ENCODE measurements around the gene SDHAF4.
"Not testable (repeated sequence)": the region's sequence is repeated elsewhere in the genome, so short reads cannot be mapped to it uniquely, and the experiment has no call there.

Gene SDHAF4

DNA sequence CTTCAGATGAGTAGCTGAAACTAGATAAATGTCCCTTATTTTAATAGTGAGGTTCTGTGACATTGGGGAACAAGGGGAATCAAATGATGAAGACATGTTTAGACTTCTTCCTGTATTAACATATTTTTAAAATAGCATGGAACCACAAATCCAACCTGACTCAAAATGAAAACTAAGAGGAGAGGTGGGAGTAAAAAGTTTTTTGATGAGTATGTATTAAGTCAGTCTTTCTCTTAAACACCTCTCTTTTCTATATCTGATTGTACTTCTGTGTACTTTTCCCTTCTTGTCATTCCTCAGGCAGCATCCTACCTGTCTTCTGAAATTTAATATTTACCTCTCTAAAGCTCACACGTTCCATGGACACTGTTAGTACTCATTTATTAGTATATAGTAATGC, 8.7 kb upstream of the SDHAF4 start:
- peak overlapping the region; percentile 64 for H3K27ac Mint-ChIP-seq
- H3K4me1 Mint-ChIP-seq (ENCODE audit: low read depth): peaks cover 19% of the 10 kb centered on the region
- H3K36me3 Mint-ChIP-seq (ENCODE audit: low read depth): peaks cover 4% of the 10 kb centered on the region
- no peaks in the 10 kb centered on the region for H3K9me3 Mint-ChIP-seq
- H3K27me3 Mint-ChIP-seq: no peaks in the 10 kb centered on the region
- no peak overlapping the region for H3K4me3 Mint-ChIP-seq

DNA sequence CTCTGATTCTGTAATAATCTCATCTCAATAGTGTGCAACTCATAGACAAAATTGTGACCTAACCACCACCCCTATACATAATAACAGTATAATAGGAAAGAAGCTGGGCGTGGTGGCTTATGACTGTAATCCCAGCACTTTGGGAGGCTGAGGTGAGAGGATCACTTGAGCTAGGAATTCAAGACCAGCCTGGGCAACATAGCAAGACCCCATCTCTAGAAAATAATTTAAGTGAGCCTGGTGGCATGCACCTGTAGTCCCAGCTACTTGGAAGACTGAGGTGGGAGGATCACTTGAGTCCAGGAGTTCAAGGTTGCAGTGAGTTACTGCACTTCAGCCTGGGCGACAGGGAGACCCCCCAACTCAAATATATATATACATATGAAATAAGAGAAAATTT, 4.3 kb upstream of the SDHAF4 start:
- H3K36me3 Mint-ChIP-seq (ENCODE audit: low read depth); H3K9me3 Mint-ChIP-seq; H3K27ac Mint-ChIP-seq; H3K27me3 Mint-ChIP-seq; H3K4me3 Mint-ChIP-seq: not testable (repeated sequence)
- H3K4me1 Mint-ChIP-seq (ENCODE audit: low read depth): peaks cover 22% of the 10 kb centered on the region

DNA sequence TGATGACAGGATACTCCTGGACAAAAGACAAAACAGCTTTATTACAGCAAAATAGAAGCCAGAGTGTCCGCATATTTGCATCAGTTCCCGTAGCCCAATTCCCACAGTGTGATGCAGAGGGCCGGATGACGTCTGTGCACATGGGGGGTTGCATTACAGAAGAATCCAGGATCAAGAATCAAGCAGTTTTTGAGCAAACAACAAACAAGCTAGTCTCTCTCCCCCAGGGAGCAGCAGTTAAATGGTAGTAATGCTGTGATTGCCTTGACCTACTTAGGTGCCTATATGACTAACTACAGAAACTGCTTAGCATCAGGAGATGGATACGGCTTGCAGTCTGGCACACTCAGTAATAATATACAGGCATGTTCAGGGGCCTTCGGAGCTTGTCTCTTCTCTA, 3.2 kb upstream of the SDHAF4 start:
- H3K4me3 Mint-ChIP-seq: no peak overlapping the region
- no peak overlapping the region for H3K27ac Mint-ChIP-seq

DNA sequence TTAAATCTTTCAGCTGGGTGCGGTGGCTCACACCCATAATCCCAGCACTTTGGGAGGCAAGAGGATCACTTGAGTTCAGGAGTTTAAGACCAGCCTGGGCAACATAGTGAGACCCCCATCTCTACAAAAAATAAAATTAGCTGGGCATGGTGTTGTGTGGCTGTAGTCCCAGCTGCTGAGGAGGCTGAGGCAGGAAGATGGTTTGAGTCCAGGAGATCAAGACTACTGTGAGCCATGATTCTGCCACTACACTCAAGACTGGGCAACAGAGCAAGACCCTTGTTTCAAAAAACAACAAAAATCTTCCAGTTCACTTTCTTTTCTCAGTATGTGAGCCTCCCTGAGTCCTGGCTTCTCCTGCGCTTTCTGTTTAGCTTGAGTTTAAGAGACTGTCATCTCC, 7.9 kb downstream of the SDHAF4 start:
- Mint-ChIP-seq H3K9me3 (no peaks in the 10 kb centered on the region), H3K27me3 (no peaks in the 10 kb centered on the region), H3K36me3 (ENCODE audit: low read depth) (peaks cover 21% of the 10 kb centered on the region), H3K4me1 (ENCODE audit: low read depth) (no peaks in the 10 kb centered on the region), H3K27ac (no peak overlapping the region), H3K4me3 (no peak overlapping the region)

More for the DNA sequence above, 3.2 kb upstream of the SDHAF4 start:
- Mint-ChIP-seq H3K4me1 (ENCODE audit: low read depth) (peaks cover 20% of the 10 kb centered on the region), H3K36me3 (ENCODE audit: low read depth) (no peaks in the 10 kb centered on the region), H3K9me3 (no peaks in the 10 kb centered on the region), H3K27me3 (no peaks in the 10 kb centered on the region)

DNA sequence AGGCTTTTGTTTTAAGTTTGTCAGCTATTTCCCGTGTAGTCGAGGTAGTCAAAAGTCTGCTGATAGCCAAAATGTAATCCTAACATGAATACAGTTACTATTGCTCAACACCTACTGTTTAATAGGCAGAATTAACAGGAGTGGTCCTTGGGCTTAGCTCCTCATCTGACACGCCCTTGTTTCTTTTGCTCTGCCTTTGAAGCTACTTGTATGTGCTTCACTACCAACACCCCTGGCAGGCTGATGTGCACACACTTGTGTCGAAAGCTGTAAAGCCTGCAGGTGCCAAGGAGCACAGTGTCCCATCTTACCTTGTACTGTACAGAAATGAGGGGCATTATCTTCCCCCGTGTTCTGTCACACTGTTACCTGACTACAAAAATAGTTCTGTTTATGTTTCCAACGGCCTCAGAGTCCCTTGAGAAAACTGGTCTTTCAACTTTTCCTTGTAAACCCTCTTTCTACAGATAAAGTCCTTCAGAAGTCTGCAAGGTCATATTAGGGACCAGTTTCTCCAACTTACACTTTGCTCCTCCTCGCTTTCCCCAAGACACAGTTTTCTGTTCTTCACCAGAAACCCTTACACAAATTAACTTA, 9.3 kb downstream of the SDHAF4 start:
- H3K9me3 Mint-ChIP-seq: no peaks in the 10 kb centered on the region
- no peaks in the 10 kb centered on the region for H3K4me1 Mint-ChIP-seq (ENCODE audit: low read depth)
- H3K36me3 Mint-ChIP-seq (ENCODE audit: low read depth): peaks cover 22% of the 10 kb centered on the region
- H3K27me3 Mint-ChIP-seq: no peaks in the 10 kb centered on the region
- no peak overlapping the region for H3K27ac Mint-ChIP-seq
- no peak overlapping the region for H3K4me3 Mint-ChIP-seq

DNA sequence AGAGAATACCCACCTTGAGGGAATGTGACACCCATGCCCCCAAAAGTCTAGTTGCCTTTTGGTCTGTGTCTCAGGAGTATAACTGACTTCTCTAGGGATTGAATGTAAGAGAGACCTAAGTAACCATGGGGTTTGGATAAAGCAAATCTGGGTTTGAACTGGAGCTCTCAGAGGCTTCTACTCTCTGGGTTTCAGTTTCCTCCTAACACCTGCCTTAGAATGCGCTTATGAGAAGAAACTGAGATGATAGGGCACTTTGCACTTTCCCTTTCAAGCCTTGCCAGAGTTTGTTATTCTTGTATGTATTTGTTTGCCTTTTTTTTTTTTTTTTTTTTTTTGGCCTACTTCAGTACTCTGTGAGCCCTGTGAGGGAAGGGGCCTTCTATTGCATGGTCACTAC, 19.4 kb downstream of the SDHAF4 start:
- H3K36me3 Mint-ChIP-seq (ENCODE audit: low read depth): peaks cover 43% of the 10 kb centered on the region

DNA sequence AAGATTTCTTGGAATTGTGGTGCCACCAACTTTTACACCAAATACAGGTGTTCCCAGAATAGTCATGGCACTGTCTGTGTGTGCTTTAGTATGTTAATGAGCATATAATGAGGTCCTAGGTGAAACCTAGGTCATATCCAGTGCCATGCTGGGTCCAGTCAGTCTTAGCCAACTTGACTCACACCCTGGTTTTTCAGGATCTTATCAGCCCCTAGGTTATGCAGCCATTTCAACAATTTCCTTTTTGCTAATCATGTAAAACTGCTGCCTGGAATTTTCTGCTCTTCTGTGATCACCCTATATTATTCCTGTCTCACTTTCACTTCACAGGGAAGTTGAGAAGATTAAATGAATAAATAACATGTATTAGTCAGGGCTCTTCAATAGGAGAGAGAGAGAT, 23.7 kb downstream of the SDHAF4 start:
- Mint-ChIP-seq H3K9me3 (no peaks in the 10 kb centered on the region), H3K27me3 (no peaks in the 10 kb centered on the region), H3K27ac (no peak overlapping the region), H3K36me3 (ENCODE audit: low read depth) (peaks cover 9% of the 10 kb centered on the region), H3K4me1 (ENCODE audit: low read depth) (no peaks in the 10 kb centered on the region), H3K4me3 (no peak overlapping the region)

More for the DNA sequence above, 19.4 kb downstream of the SDHAF4 start:
- no peaks in the 10 kb centered on the region for H3K27me3 Mint-ChIP-seq
- no peak overlapping the region for H3K4me3 Mint-ChIP-seq
- H3K27ac Mint-ChIP-seq: no peak overlapping the region
- no peaks in the 10 kb centered on the region for H3K9me3 Mint-ChIP-seq
- H3K4me1 Mint-ChIP-seq (ENCODE audit: low read depth): no peaks in the 10 kb centered on the region

DNA sequence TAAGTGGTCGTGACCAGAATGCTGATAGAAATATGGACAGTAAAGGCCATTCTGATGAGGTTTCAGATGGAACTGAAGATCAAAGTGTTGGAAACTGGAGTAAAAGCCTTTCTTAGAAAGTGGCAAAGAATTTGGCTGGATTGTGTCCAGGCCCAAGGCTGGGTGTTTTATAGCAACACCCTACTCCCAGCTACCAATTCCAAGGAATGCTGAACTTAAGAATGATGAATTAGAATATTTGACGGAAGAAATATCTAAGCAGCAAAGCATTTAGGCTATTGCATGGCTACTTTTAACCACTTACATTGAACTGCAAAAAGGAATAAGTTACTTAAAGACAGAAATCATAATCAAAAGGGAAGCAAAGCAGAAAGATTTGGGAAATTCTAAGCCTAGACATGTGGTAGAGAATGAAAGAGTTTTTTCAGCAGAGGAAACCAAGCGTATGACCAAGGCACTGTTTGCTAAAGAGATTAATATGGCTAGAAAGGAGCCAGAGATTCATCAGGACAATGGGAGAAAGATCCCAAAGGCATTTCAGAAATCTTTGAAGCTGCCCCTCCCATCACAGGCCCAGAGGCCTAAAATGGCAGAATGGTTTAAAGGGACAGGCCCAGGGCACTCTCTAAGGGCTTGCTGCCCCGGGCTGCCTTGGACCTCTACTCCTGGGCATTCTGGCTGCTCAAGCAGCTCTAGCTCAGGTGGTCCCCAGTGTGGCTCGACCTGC, 25.8 kb downstream of the SDHAF4 start:
- H3K9me3 Mint-ChIP-seq: no peaks in the 10 kb centered on the region
- no peak overlapping the region for H3K27ac Mint-ChIP-seq
- H3K36me3 Mint-ChIP-seq (ENCODE audit: low read depth): peaks cover 6% of the 10 kb centered on the region
- no peaks in the 10 kb centered on the region for H3K4me1 Mint-ChIP-seq (ENCODE audit: low read depth)
- no peak overlapping the region for H3K4me3 Mint-ChIP-seq
- no peaks in the 10 kb centered on the region for H3K27me3 Mint-ChIP-seq

DNA sequence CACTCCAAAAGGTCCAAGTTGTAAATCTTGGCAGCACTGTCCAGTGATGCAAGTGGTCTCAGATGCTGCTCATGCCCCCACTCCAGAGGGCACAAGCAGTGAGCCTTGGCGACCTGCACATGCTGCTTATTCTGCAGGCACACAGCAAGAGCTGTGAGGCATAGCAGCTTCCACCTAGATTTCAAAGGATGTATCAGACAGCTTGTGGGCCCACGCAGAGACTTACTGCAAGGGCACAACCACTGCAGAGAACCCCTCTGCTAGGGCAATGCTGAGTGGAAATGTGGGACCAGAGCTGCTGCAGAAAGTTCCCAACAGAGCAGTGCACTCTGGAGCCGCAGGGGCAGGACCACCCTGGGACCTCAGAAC, 26.4 kb downstream of the SDHAF4 start:
- Mint-ChIP-seq H3K9me3 (no peaks in the 10 kb centered on the region), H3K27ac (no peak overlapping the region), H3K27me3 (no peaks in the 10 kb centered on the region), H3K4me3 (no peak overlapping the region), H3K36me3 (ENCODE audit: low read depth) (peaks cover 6% of the 10 kb centered on the region), H3K4me1 (ENCODE audit: low read depth) (no peaks in the 10 kb centered on the region)

DNA sequence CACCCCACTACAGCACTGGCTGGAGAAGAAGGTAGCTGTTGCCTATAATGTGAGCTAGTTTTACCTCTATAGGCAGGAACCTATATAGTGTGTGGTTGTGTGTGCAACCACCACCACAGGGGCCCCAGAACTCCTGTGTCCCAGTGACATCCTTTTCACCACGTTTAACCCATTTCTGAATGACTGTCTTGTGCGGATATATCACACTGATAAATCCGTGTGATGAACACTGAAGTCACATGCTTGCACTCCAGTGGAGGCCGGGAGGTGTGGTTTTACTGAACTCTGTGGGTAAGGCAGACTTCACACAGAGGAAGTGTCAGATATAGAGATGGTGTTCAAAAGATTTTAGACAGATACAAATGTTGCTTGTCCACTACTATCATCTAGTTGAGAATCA, 32.5 kb downstream of the SDHAF4 start:
- Mint-ChIP-seq H3K36me3 (ENCODE audit: low read depth) (no peaks in the 10 kb centered on the region), H3K9me3 (no peaks in the 10 kb centered on the region), H3K4me3 (no peak overlapping the region), H3K4me1 (ENCODE audit: low read depth) (peaks cover 9% of the 10 kb centered on the region), H3K27me3 (no peaks in the 10 kb centered on the region), H3K27ac (no peak overlapping the region)

DNA sequence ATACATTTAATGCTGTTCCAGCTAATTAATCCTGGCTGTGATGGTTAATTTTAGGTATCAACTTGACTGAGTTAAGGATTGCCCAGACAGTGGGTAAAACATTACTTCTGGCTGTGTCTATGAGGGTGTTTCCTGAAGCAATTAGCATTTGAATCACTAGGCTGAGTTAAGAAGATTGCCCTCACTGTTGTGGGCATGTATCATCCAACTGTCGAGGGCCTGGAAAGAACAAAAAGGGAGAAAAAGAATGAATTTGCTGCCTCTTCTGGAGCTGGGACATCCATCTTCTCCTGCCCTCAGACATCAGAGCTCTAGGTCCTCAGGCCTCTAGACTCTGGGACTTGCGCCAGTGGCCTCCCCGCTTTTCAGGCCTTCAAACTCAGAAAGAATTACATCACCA, 34.3 kb downstream of the SDHAF4 start:
- Mint-ChIP-seq H3K4me1 (ENCODE audit: low read depth) (peaks cover 9% of the 10 kb centered on the region), H3K9me3 (peaks cover 6% of the 10 kb centered on the region), H3K27ac (no peak overlapping the region), H3K4me3 (no peak overlapping the region), H3K36me3 (ENCODE audit: low read depth) (no peaks in the 10 kb centered on the region), H3K27me3 (no peaks in the 10 kb centered on the region)

DNA sequence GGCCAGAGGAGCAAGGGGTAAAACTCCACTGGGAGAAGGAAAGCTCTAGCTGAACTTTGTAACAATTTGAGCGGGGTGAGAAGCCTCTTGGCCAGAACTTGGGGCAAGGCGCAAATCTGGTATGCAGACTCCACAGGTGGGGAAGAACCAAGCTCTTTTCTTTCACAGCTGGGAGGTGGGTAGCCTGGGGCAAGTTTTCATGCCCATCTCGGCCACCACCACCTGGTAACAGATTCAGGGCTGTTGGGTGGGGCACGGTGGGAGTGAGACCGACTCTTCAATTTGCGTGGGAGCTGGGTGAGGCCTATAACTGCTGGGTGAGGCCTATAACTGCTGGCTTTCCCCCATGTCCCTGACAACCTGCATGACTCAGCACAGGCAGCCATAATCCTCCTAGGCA, 37.5 kb downstream of the SDHAF4 start:
- Mint-ChIP-seq H3K27ac (no peak overlapping the region), H3K4me3 (no peak overlapping the region), H3K27me3 (no peaks in the 10 kb centered on the region), H3K36me3 (ENCODE audit: low read depth) (no peaks in the 10 kb centered on the region), H3K9me3 (peaks cover 6% of the 10 kb centered on the region), H3K4me1 (ENCODE audit: low read depth) (peaks cover 14% of the 10 kb centered on the region)

DNA sequence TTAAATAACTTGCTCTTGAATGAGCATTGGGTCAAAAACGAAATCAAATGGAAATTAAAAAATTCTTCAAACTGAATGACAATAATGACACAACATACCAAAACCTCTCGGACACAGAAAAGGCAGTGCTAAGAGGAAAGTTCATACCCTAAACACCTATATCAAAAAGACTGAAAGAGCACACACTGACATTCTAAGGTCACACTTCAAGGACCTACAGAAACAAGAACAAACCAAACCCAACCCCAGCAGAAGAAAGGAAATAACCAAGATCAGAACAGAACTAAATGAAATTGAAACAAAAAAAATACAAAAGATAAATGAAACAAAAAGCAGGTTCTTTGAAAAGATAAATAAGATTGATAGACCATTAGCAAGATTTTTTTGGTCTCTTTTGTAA, 40.6 kb downstream of the SDHAF4 start:
- not testable (repeated sequence) for H3K4me1 Mint-ChIP-seq (ENCODE audit: low read depth); H3K4me3 Mint-ChIP-seq

DNA sequence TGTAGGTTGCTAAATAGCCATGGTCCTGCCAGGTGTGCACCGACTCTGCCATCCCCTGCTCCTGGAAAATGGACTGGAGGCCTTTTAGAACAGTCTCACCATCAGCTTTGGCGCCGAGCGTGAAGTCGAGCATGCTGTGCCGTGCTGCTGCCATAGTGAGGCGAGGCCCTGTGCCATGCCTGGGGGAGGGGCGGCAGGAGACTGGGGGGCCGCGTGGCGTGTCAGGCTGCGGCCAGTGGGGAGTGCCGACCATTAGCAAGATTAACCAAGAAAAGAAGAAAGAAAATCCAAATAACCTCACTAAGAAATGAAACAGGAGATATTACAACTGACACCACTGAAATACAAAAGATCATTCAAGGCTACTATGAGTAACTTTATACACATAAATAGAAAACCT, 42.5 kb downstream of the SDHAF4 start:
- H3K9me3 Mint-ChIP-seq; H3K36me3 Mint-ChIP-seq (ENCODE audit: low read depth); H3K4me1 Mint-ChIP-seq (ENCODE audit: low read depth); H3K4me3 Mint-ChIP-seq; H3K27me3 Mint-ChIP-seq; H3K27ac Mint-ChIP-seq: not testable (repeated sequence)

More for the DNA sequence above, 40.6 kb downstream of the SDHAF4 start:
- H3K27me3 Mint-ChIP-seq; H3K27ac Mint-ChIP-seq; H3K36me3 Mint-ChIP-seq (ENCODE audit: low read depth); H3K9me3 Mint-ChIP-seq: not testable (repeated sequence)

DNA sequence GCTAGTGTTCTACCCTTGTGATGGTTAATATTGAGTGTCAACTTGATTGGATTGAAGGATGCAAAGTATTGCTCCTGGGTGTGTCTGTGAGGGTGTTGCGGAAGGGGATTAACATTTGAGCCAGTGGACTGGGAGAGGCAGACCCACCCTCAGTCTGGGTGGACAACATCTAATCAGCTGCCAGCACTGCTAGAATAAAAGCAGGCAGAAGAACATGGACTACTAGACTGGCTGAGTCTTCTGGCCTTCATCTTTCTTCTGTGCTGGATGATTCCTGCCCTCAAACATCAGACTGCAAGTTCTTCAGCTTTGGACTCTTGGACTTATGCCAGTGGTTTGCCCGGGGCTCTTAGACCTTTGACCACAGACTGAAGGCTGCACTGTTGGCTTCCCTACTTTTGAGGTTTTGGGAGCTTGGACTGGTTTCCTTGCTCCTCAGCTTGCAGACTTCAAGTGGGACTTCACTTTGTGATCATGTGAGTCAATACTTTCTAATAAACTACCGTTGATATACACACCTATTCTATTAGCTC, 50.1 kb downstream of the SDHAF4 start:
- no peaks in the 10 kb centered on the region for H3K36me3 Mint-ChIP-seq (ENCODE audit: low read depth)
- no peaks in the 10 kb centered on the region for H3K4me1 Mint-ChIP-seq (ENCODE audit: low read depth)
- no peaks in the 10 kb centered on the region for H3K27me3 Mint-ChIP-seq
- H3K9me3 Mint-ChIP-seq: no peaks in the 10 kb centered on the region
- H3K4me3 Mint-ChIP-seq: no peak overlapping the region
- no peak overlapping the region for H3K27ac Mint-ChIP-seq

DNA sequence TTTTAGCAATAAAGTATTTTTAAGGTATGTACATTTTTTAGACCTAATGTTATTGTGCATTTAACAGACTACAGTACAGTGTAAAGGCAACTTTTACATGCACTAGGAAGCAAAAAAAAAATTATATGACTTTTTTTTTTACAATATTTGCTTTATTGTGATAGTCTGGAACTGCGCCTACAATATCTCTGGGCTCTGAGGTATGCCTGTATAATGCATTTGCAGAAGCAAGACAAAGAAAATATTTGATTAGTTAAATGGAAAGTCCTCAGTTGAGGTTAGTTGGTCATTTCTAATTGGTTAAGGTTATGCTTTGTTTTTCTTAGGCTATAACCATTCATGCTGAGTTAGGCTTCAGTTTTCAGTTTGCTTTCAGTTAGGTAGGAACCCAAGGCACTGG, 54.0 kb downstream of the SDHAF4 start:
- Mint-ChIP-seq H3K4me3 (no peak overlapping the region), H3K9me3 (no peaks in the 10 kb centered on the region), H3K27me3 (no peaks in the 10 kb centered on the region), H3K36me3 (ENCODE audit: low read depth) (no peaks in the 10 kb centered on the region), H3K27ac (no peak overlapping the region), H3K4me1 (ENCODE audit: low read depth) (no peaks in the 10 kb centered on the region)
